Measurements from ENCODE around the gene TCF21.
"Not testable (repeated sequence)": the region's sequence is repeated elsewhere in the genome, so short reads cannot be mapped to it uniquely, and the experiment has no call there.

TCF21 gene

GRCh38 chr6:133936352-133936751 lies 47.4 kb downstream of the TCF21 start:
- DNase-seq, result not testable (repeated sequence)

- DNase-seq, result no peak
Observed at GRCh38 chr6:133937909-133938308, 49.0 kb downstream of the TCF21 start.

GRCh38 chr6:133938533-133938932 lies 49.6 kb downstream of the TCF21 start:
- DNase-seq, result no peak

GRCh38 chr6:133939778-133940667 lies 51.1 kb downstream of the TCF21 start:
- DNase-seq, result no peak

All from cerebellar nuclear complex (tissue), 1 donor.